Immature natural killer cell (primary cell): ENCODE measurements around the gene TMPRSS7. TPM values are rescaled to one million over a fixed set of nuclear protein-coding genes. Genes with fewer than 3 reads are reported as not detected.
A peak's percentile ranks its signal among the peaks of the same experiment; 100 is the strongest.

ENCODE experiments used
- DNase-seq, 3 donors: peaks; one replicate each; pipeline ENCODE4 v3.0.0; 2022; ENCODE audit warnings: mixed read lengths in 1 of 3
- H3K27ac Mint-ChIP-seq, 6 donors: one replicate each; pipeline ENCODE4 v1.8.0; 2020; ENCODE audit warnings: mixed read lengths in 6 of 6, mild to moderate bottlenecking in 5 of 6, inconsistent platforms in 4 of 6, moderate library complexity in 3 of 6
- H3K27me3 Mint-ChIP-seq, 3 donors: one replicate each; pipeline ENCODE4 v1.8.0; 2020 to 2021; ENCODE audit warnings: low read depth in 3 of 3, mild to moderate bottlenecking in 3 of 3, mixed read lengths in 3 of 3, moderate library complexity in 3 of 3, inconsistent platforms in 1 of 3
- H3K36me3 Mint-ChIP-seq, 3 donors: one replicate each; pipeline ENCODE4 v1.8.0; 2020; ENCODE audit warnings: mixed read lengths in 3 of 3, inconsistent platforms in 2 of 3, mild to moderate bottlenecking in 2 of 3
- H3K4me1 Mint-ChIP-seq, 2 donors: one replicate each; pipeline ENCODE4 v1.8.0; 2020; ENCODE audit warnings: inconsistent platforms in 2 of 2, mild to moderate bottlenecking in 2 of 2, mixed read lengths in 2 of 2, moderate library complexity in 1 of 2
- H3K4me3 Mint-ChIP-seq, 5 donors: one replicate each; pipeline ENCODE4 v1.8.0; 2020; ENCODE audit warnings: mild to moderate bottlenecking in 5 of 5, mixed read lengths in 5 of 5, inconsistent platforms in 3 of 5, moderate library complexity in 3 of 5
- H3K9me3 Mint-ChIP-seq, 6 donors: one replicate each; pipeline ENCODE4 v1.8.0; 2020; ENCODE audit warnings: mild to moderate bottlenecking in 6 of 6, mixed read lengths in 6 of 6, inconsistent platforms in 4 of 6, moderate library complexity in 3 of 6
- polyA plus RNA-seq, 3 donors: library from polyadenylated mRNA; unstranded; fragments of 300-500 nt; fragmentation: Illumina TruSeq; gene quantifications; one replicate each; pipeline ENCODE4 v1.2.3, GENCODE V29; 2021

TMPRSS7 gene
- polyA plus RNA-seq, 3 donors from 2014 or later, result not detected

DNA sequence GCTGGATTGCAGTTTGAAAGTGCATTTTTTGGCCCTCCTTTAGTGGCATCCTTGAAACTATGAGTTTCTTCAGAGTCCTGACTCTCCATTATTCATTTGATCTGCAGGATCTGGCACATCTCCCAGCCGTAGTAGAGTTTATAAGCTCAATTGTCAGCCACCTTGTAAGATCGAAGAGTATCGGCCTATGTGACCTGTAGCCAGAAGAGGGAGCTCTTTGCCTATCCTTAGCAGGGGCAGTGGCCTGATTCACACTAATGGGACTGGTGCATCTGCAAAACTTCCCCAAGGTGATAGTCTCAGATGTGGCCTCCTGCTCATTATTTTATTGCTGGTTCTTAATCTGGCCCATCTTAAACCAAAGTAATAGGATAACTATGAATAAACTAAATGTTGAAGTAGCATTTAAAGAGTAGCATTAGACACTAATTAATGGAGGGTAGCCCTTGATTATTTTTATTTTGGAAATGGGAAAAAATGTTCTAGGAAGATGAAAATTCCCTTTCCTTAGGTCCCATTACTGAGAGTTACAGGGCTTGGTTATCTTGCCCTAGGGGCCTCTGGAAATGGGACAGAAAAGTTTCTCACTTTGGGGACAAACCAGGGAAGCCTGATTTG lies 77.4 kb downstream of the TMPRSS7 start:
- DNase-seq, result peak; percentile 41 to 46 (median 41)
- H3K4me3 Mint-ChIP-seq, result no peak overlapping the region
- no peaks in the 10 kb centered on the region for H3K36me3 Mint-ChIP-seq
- peaks cover 4 to 5% (median 5%) of the 10 kb centered on the region in 3 donors for H3K27me3 Mint-ChIP-seq
- H3K4me1 Mint-ChIP-seq, result peaks cover 11 to 14% of the 10 kb centered on the region in 2 donors
- no peaks in the 10 kb centered on the region for H3K9me3 Mint-ChIP-seq
- H3K27ac Mint-ChIP-seq, result no peak overlapping the region

- no peaks in the 10 kb centered on the region for H3K36me3 Mint-ChIP-seq
- peaks cover 2 to 5% (median 4%) of the 10 kb centered on the region in 3 donors for H3K27me3 Mint-ChIP-seq
- no peaks in the 10 kb centered on the region for H3K9me3 Mint-ChIP-seq
- peaks cover 15 to 17% of the 10 kb centered on the region in 2 donors for H3K4me1 Mint-ChIP-seq
- H3K27ac Mint-ChIP-seq, result no peak overlapping the region
- no peak overlapping the region for H3K4me3 Mint-ChIP-seq
- DNase-seq, result no peak
Measured at GRCh38 chr3:112114576-112115160, 80.1 kb downstream of the TMPRSS7 start.

DNA sequence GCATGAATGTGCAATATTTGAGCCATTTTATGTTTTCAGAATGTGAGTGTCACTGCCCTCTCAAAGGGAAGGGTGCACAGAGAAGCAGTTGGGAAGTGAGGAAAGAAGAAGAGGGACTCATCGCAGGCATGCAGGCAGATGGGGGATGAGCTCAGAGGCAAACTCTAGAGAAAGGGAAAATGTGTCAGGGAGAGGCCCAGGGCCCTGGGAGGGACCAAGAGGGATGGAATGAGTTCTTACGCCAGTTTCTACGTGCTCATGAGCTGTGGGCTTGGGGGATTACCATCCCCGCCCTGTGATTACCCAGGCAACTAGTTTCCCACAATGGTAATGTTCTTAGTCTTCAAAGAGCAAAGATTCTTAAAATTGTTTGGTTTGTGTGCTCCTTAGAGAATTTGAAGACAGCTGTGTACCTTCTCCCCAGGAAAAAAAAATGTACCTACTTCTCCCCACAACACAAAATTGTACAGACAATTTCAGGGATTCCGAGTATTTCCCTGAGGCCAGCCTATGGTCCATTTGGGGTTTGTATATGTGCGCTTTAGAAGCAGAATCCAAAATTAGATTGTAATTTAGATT lies 80.7 kb downstream of the TMPRSS7 start:
- DNase-seq, result no peak
- H3K4me3 Mint-ChIP-seq, result peak overlapping the region in 1 of 5 donors; percentile 21
- H3K4me1 Mint-ChIP-seq, result peaks cover 18 to 23% of the 10 kb centered on the region in 2 donors
- no peaks in the 10 kb centered on the region for H3K36me3 Mint-ChIP-seq
- peaks cover 2 to 5% (median 4%) of the 10 kb centered on the region in 3 donors for H3K27me3 Mint-ChIP-seq
- H3K27ac Mint-ChIP-seq, result no peak overlapping the region
- H3K9me3 Mint-ChIP-seq, result no peaks in the 10 kb centered on the region

- H3K4me1 Mint-ChIP-seq, result peaks cover 22 to 29% of the 10 kb centered on the region in 2 donors
- H3K4me3 Mint-ChIP-seq, result peak overlapping the region in 4 of 5 donors; percentile 18 to 74 (median 54)
- H3K27ac Mint-ChIP-seq, result peak overlapping the region in 2 of 6 donors; percentile 28 to 38
- peaks cover 2 to 5% (median 4%) of the 10 kb centered on the region in 3 donors for H3K27me3 Mint-ChIP-seq
- no peak for DNase-seq
- H3K9me3 Mint-ChIP-seq, result no peaks in the 10 kb centered on the region
- H3K36me3 Mint-ChIP-seq, result no peaks in the 10 kb centered on the region
Measured at GRCh38 chr3:112115806-112116383, 81.4 kb downstream of the TMPRSS7 start.

GRCh38 chr3:112116748-112117186 lies 82.2 kb downstream of the TMPRSS7 start:
- Mint-ChIP-seq H3K27me3 (peaks cover 2 to 5% (median 4%) of the 10 kb centered on the region in 3 donors), H3K36me3 (no peaks in the 10 kb centered on the region), H3K4me1 (peaks cover 24 to 30% of the 10 kb centered on the region in 2 donors), H3K9me3 (no peaks in the 10 kb centered on the region), H3K27ac (peak overlapping the region in 1 of 6 donors; percentile 40), H3K4me3 (peak overlapping the region in 4 of 5 donors; percentile 16 to 74 (median 52))
- DNase-seq, result no peak

GRCh38 chr3:112117415-112117814 lies 82.9 kb downstream of the TMPRSS7 start:
- Mint-ChIP-seq H3K27ac (no peak overlapping the region), H3K27me3 (peaks cover 2 to 5% (median 2%) of the 10 kb centered on the region in 3 donors), H3K36me3 (no peaks in the 10 kb centered on the region), H3K4me3 (no peak overlapping the region), H3K4me1 (peaks cover 24 to 30% of the 10 kb centered on the region in 2 donors), H3K9me3 (no peaks in the 10 kb centered on the region)
- no peak for DNase-seq

GRCh38 chr3:112117841-112118571 lies 83.5 kb downstream of the TMPRSS7 start:
- no peaks in the 10 kb centered on the region for H3K36me3 Mint-ChIP-seq
- peak overlapping the region in 1 of 6 donors; percentile 20 for H3K27ac Mint-ChIP-seq
- peaks cover 0 to 5% (median 2%) of the 10 kb centered on the region in 3 donors for H3K27me3 Mint-ChIP-seq
- H3K4me3 Mint-ChIP-seq, result no peak overlapping the region
- no peak for DNase-seq
- H3K4me1 Mint-ChIP-seq, result peaks cover 24 to 30% of the 10 kb centered on the region in 2 donors
- H3K9me3 Mint-ChIP-seq, result no peaks in the 10 kb centered on the region

DNA sequence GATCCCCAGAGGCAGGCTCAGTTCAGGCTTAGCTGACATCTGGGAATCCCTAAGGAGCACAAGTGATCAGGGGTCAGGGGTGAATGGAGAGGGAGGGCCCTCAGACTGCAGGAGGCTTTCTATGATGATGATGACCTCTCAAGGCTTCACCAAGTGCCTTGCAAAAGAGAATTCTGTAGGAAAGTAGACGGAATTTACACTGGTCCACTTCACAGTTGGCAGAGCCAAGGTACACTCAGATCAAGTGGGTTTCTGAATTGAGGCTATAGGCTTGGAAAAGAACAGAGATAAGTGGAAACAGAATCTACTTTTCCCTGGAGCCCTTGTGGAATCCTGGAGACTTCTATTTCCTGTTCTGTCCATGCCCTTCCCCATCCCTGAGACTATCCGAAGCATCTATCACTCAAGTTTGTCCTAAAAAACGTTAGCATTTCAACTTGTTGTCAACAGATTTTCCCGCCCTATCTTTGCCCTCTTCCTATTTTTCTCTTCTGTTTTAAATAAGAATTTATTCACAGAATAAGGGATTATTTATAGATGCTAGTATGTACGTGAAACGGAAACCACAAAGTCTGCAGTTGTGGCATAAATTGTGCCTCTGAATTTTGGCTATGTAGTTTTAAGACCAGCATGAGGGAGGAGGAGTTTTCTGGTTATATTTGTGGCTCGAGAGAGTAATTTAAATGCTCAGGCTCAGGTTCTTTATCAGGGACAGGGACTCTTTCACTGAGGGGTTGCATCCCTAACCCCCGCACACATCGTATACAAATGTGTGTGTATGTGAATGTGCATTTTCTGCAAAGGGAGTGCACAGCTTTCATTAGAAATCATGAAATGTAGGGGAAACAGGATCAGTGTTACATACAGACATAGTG lies 85.7 kb downstream of the TMPRSS7 start:
- peaks cover 24 to 30% of the 10 kb centered on the region in 2 donors for H3K4me1 Mint-ChIP-seq
- peak overlapping the region in 3 of 6 donors; percentile 10 to 67 (median 49) for H3K27ac Mint-ChIP-seq
- H3K4me3 Mint-ChIP-seq, result peak overlapping the region in 2 of 5 donors; percentile 2 to 28
- H3K9me3 Mint-ChIP-seq, result no peaks in the 10 kb centered on the region
- DNase-seq, result no peak
- peaks cover 0 to 5% (median 2%) of the 10 kb centered on the region in 3 donors for H3K27me3 Mint-ChIP-seq
- no peaks in the 10 kb centered on the region for H3K36me3 Mint-ChIP-seq

GRCh38 chr3:112121577-112122547 lies 87.3 kb downstream of the TMPRSS7 start:
- H3K27ac Mint-ChIP-seq, result no peak overlapping the region
- H3K9me3 Mint-ChIP-seq, result no peaks in the 10 kb centered on the region
- no peak overlapping the region for H3K4me3 Mint-ChIP-seq
- H3K27me3 Mint-ChIP-seq, result peaks cover 0 to 2% (median 0%) of the 10 kb centered on the region in 3 donors
- no peak for DNase-seq
- H3K36me3 Mint-ChIP-seq, result no peaks in the 10 kb centered on the region
- peaks cover 21 to 26% of the 10 kb centered on the region in 2 donors for H3K4me1 Mint-ChIP-seq

- H3K4me3 Mint-ChIP-seq, result no peak overlapping the region
- H3K4me1 Mint-ChIP-seq, result peaks cover 25 to 35% of the 10 kb centered on the region in 2 donors
- no peaks in the 10 kb centered on the region for H3K27me3 Mint-ChIP-seq
- no peak overlapping the region for H3K27ac Mint-ChIP-seq
- DNase-seq, result no peak
- no peaks in the 10 kb centered on the region for H3K36me3 Mint-ChIP-seq
- no peaks in the 10 kb centered on the region for H3K9me3 Mint-ChIP-seq
Measured at GRCh38 chr3:112122870-112123269, 88.3 kb downstream of the TMPRSS7 start.

DNA sequence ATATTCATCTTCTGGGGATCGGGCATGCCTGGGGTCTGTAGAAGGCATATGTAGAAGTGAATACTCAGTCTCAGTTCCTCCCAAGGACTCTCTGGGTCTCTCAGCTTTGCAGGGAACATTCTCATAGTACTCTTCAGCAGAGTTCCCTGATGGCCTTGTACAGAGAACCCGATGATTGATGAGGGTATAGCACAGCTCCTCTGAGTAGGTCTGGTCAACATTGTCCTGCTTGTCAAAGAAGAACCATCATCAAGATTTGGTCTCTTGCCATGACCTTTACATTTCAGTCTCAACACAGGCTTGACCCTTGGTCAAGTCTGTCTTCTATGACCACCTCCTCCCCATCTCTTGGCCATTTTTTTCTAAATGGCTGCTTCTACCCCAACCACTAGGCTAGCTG lies 89.0 kb downstream of the TMPRSS7 start:
- no peak for DNase-seq
- H3K9me3 Mint-ChIP-seq, result no peaks in the 10 kb centered on the region
- no peak overlapping the region for H3K4me3 Mint-ChIP-seq
- H3K4me1 Mint-ChIP-seq, result peaks cover 27 to 39% of the 10 kb centered on the region in 2 donors
- H3K27ac Mint-ChIP-seq, result no peak overlapping the region
- no peaks in the 10 kb centered on the region for H3K27me3 Mint-ChIP-seq
- no peaks in the 10 kb centered on the region for H3K36me3 Mint-ChIP-seq
